ENCODE measurements around the gene OR1K1. TPM values are rescaled to one million over a fixed set of nuclear protein-coding genes. Genes with fewer than 3 reads are reported as not detected.

Gene OR1K1
- total RNA-seq, 1 experiment from 2014 or later = not detected

Other genes with a start within 250 kb of the OR1K1 start
- not detected in 2 replicates for gene OR1N2, start 247.0 kb upstream of the OR1K1 start, total RNA-seq (2014; rRNA removed; shearing (Covaris generic))
- not detected in 2 replicates for gene OR1L8, start 216.7 kb upstream of the OR1K1 start, total RNA-seq (2014; rRNA removed; shearing (Covaris generic))
- gene OR1Q1, start 185.4 kb upstream of the OR1K1 start, total RNA-seq (2014; rRNA removed; shearing (Covaris generic)) = not detected in 2 replicates
- not detected in 2 replicates for gene OR1B1, start 142.5 kb upstream of the OR1K1 start, total RNA-seq (2014; rRNA removed; shearing (Covaris generic))
- gene OR1L1, start 138.4 kb upstream of the OR1K1 start, total RNA-seq (2014; rRNA removed; shearing (Covaris generic)) = not detected in 2 replicates
- not detected in 2 replicates for gene OR1L3, start 125.0 kb upstream of the OR1K1 start, total RNA-seq (2014; rRNA removed; shearing (Covaris generic))
- gene OR1L4, start 76.1 kb upstream of the OR1K1 start, total RNA-seq (2014; rRNA removed; shearing (Covaris generic)) = not detected in 2 replicates
- gene OR1L6, start 57.8 kb upstream of the OR1K1 start, total RNA-seq (2014; rRNA removed; shearing (Covaris generic)) = not detected in 2 replicates
- gene OR5C1, start 11.2 kb upstream of the OR1K1 start, total RNA-seq (2014; rRNA removed; shearing (Covaris generic)) = not detected in 2 replicates
- 39.7 and 41.4 TPM in 2 replicates for gene PDCL, start 28.5 kb downstream of the OR1K1 start, total RNA-seq (2014; rRNA removed; shearing (Covaris generic))
- gene RC3H2, start 105.2 kb downstream of the OR1K1 start, total RNA-seq (2014; rRNA removed; shearing (Covaris generic)) = 35.9 and 36.3 TPM in 2 replicates
- 14.0 and 14.5 TPM in 2 replicates for gene ZBTB6, start 113.2 kb downstream of the OR1K1 start, total RNA-seq (2014; rRNA removed; shearing (Covaris generic))
- 3.0 and 6.4 TPM in 2 replicates for gene ZBTB26, start 131.4 kb downstream of the OR1K1 start, total RNA-seq (2014; rRNA removed; shearing (Covaris generic))
- gene RABGAP1, start 140.9 kb downstream of the OR1K1 start, total RNA-seq (2014; rRNA removed; shearing (Covaris generic)) = 13.7 and 19.1 TPM in 2 replicates
- not detected in 2 replicates for gene GPR21, start 233.5 kb downstream of the OR1K1 start, total RNA-seq (2014; rRNA removed; shearing (Covaris generic))

All from Daoy (cell line).